HUES64 (cell line): ENCODE data around the gene CDH4.

Source experiments
- H3K27ac ChIP-seq: 2 replicates; pipeline ENCODE4 v1.7.0; 2013; ENCODE audit warnings: low read depth, low read length, inconsistent platforms
- H3K27me3 ChIP-seq: 2 replicates; pipeline ENCODE4 v1.6.1; 2013; ENCODE audit warnings: mild to moderate bottlenecking, low read length; ENCODE audit not compliant: insufficient read depth
- H3K36me3 ChIP-seq: 2 replicates; pipeline ENCODE4 v1.6.1; 2013; ENCODE audit warnings: mild to moderate bottlenecking, low read length; ENCODE audit not compliant: insufficient read depth
- H3K4me1 ChIP-seq: 2 replicates; pipeline ENCODE4 v1.6.1; 2013; ENCODE audit warnings: mild to moderate bottlenecking, low read length, moderate library complexity; ENCODE audit not compliant: insufficient read depth
- H3K4me3 ChIP-seq: 2 replicates; pipeline ENCODE4 v1.5.1; 2013; ENCODE audit warnings: mild to moderate bottlenecking, low read length, moderate library complexity
- H3K9ac ChIP-seq: 2 replicates; pipeline ENCODE4 v1.6.1; 2013; ENCODE audit warnings: mild to moderate bottlenecking, low read depth, low read length
- H3K9me3 ChIP-seq: 2 replicates; pipeline ENCODE4 v1.6.1; 2013; ENCODE audit warnings: low read depth, low read length; ENCODE audit not compliant: insufficient read depth
- whole genome bisulfite sequencing: fragments of 150-250, 120-280 bp; methylation state at CpG from one replicate; pipeline ENCODE4 v1.1.7; 2013; ENCODE audit warnings: missing lambda C conversion rate; 5-methylcytosine and 5-hydroxymethylcytosine counted together

The CDH4 gene

DNA sequence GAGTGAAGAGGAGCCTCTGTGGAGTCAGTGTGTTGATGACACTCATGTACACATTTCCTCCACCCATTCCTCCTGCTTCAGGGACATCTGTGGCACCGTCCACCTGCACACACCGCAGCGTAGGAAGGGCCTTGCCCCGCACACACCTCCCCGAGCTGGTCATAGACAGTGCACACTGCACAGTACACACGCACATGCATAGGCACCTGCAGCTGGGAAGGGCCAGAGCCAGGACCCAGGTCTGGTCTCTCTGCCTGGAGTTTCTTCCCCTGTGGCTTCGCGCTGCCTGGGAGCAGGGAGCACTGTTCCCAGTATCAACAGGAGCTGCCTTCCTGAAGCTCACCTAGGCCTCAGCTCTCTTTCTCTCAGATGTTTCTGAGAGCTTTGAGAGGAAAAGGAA lies 473.1 kb downstream of the CDH4 start:
- no peak overlapping the region for H3K27ac ChIP-seq
- H3K36me3 ChIP-seq = no peaks in the 10 kb centered on the region
- peaks cover 2% of the 10 kb centered on the region; the same call in 1 of the 2 replicates for H3K4me1 ChIP-seq
- no peaks in the 10 kb centered on the region for H3K9me3 ChIP-seq
- H3K4me3 ChIP-seq = no peak overlapping the region
- H3K27me3 ChIP-seq = no peaks in the 10 kb centered on the region
- H3K9ac ChIP-seq = no peak overlapping the region
- WGBS = 98% methylated on average over 8 of the region's 8 CpGs

DNA sequence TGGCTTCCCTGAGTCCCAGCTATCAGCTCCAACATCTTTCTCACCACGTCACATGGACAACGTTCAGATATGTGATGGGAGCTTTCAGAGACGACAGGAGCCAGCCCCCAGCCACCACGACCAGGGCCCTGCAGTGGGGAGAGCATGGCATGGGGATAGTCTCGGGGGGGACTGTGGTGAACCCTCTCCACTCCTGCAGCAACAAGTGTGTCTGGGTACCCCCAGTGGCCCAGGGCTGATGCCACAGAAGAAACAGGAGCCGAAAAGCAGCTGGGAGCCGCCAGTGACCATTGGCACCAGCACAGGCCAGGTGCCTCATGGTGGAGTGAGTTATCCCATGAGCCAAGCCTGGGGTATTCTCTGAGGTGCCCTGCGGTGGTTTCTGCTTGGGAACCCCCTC lies 473.9 kb downstream of the CDH4 start:
- Histone ChIP-seq H3K36me3 (no peaks in the 10 kb centered on the region), H3K4me3 (no peak overlapping the region), H3K27me3 (no peaks in the 10 kb centered on the region), H3K4me1 (no peaks in the 10 kb centered on the region), H3K9ac (no peak overlapping the region), H3K9me3 (no peaks in the 10 kb centered on the region), H3K27ac (no peak overlapping the region)
- WGBS = 91% methylated on average over 8 of the region's 8 CpGs

DNA sequence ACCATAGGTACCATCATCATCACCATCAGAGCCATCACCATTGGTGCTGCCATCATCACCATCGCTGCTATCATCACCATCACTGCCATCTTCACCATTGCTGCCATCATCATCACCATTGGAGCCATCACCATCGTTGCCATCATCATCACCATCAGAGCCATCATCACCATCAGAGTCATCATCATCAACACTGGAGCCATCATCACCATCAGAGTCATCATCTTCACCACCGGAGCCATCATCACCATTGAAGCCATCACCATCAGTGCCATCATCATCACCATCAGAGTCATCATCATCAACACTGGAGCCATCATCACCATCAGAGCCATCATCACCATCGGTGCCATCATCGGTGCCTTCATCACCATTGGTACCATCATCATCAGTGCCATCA lies 474.9 kb downstream of the CDH4 start:
- 94% methylated on average over 5 of the region's 5 CpGs for WGBS
- H3K27ac ChIP-seq = no peak overlapping the region
- no peak overlapping the region for H3K9ac ChIP-seq
- no peak overlapping the region for H3K4me3 ChIP-seq
- no peaks in the 10 kb centered on the region for H3K9me3 ChIP-seq
- H3K4me1 ChIP-seq = no peaks in the 10 kb centered on the region
- no peaks in the 10 kb centered on the region for H3K27me3 ChIP-seq
- no peaks in the 10 kb centered on the region for H3K36me3 ChIP-seq

DNA sequence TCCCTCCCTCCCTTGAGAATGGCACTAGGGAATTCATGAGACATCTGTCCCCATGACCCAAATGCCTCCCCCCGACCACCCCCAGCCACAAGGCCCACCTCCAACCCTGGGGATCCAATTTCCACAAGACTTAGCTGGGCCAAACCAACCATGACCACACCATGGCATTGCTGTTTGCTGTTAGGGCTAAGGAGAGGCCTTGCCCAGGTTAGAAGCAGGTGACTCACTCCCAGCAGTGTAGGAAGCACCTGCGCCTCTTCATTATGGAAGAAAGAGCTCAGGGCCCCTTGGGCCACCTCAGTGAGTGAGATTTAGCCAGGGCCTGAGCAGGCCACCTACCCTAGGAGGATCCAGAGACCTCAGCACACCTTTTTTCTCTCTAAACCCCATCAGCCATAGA lies 475.7 kb downstream of the CDH4 start:
- Histone ChIP-seq H3K9ac (no peak overlapping the region), H3K36me3 (no peaks in the 10 kb centered on the region), H3K27me3 (no peaks in the 10 kb centered on the region), H3K9me3 (no peaks in the 10 kb centered on the region), H3K4me1 (no peaks in the 10 kb centered on the region), H3K27ac (no peak overlapping the region), H3K4me3 (no peak overlapping the region)
- 91% methylated on average over 2 of the region's 2 CpGs for WGBS

DNA sequence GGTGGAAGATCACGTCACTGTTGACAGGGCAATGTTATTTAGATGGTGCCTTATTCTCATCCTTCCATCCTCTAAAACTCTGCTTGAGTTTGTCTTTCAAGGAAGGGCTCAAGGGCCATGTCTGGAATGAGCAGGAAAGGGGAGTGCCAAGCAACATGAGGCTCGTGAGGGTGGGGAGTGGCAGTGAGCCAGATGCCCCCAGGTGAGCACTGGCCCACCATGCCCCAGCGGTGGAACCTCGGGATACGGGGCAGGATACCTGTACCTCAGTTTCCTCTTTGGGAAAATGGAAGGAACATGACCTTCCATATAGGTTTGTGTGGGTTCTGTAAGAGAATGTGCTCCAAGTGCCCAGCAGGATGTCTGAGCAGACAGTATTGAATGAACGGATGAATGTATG lies 476.3 kb downstream of the CDH4 start:
- H3K4me3 ChIP-seq = no peak overlapping the region
- H3K36me3 ChIP-seq = no peaks in the 10 kb centered on the region
- H3K9ac ChIP-seq = no peak overlapping the region
- H3K4me1 ChIP-seq = no peaks in the 10 kb centered on the region
- no peaks in the 10 kb centered on the region for H3K9me3 ChIP-seq
- no peaks in the 10 kb centered on the region for H3K27me3 ChIP-seq
- 91% methylated on average over 6 of the region's 6 CpGs for WGBS
- no peak overlapping the region for H3K27ac ChIP-seq

DNA sequence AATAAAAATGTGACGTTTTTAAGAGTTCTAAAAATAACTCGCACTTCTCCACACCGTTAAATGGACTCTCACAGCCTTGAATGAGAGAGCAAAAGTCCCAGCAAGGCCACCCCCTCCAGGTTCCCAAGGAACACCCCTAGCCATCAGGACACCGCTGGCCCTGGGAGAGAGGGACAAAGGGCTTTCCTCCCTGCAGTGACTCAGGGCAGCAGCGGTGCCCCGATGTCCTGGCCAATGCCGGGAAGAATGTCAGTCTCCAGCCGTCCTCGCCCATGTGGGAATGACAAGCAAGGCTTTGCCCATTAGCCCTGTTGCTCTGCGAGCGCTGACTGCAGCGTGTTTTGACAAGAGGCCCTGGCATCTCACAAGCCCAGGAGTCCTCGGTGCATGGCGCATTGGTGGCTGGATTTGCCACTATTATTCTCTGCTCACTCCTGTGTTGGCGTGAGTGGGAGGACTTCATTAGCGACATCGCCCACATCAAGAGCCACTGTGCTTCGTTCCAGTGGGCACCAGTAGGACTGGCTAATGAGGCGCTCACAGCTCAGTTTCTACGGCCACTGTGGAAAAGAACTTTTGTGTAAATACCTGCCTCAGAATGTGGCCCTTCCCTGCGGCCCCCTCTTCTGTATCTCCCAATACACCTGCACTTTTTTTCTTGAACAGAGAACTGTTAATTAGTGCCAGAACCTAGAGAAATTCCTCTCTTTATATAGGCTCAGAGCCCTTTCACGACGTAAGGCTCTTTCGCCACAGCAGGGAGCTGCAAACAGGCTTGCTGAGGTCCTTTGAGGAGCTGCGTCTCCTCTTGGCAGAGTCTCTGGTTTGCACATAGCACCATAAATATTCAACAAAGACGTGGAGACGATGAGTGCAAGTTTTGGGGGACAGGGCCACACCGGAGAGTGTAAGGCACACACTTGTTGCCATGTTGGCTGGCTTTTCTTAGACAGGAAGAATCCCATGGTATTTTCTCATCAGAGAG lies 477.0 kb downstream of the CDH4 start:
- no peaks in the 10 kb centered on the region for H3K36me3 ChIP-seq
- H3K27me3 ChIP-seq = no peaks in the 10 kb centered on the region
- WGBS = 88% methylated on average over 28 of the region's 28 CpGs

DNA sequence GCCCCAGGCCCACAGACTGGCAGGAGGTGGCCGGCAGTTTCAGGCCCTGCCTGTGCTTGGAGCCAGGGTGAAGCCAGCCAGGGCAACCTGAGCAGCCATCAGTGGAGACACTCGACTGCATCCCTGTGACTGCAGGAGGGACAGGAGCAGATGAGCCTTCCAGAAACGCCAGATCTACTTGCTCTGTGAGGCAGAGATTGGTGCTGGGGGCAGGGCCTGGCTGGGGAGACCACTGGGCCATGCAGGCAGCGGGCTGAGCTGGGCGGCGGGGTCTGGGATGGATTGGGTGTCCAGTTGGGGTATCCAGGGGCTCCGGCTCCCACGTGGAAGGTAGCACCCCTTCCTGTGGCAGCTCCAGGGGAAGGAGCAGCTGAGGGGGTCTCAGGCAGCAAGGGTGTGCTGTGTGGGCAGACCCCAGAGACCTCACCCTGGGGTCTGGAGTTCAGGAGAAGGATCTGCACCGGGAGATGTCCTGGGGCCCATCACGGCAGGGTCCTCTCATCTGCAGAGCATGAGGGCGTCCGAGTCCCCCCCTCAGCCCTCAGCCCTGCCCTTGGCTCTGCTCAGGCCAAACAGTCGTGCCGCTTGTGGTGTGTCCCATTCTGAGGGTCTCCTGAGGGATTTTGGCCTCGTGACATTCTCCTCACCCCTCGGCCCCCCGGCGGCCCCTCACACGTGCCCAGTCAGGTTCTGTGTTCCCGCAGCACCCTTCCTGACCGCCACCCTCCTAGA lies 478.7 kb downstream of the CDH4 start:
- WGBS = 93% methylated on average over 21 of the region's 21 CpGs

More for the DNA sequence above, 477.0 kb downstream of the CDH4 start:
- Histone ChIP-seq H3K9ac (no peak overlapping the region), H3K4me1 (no peaks in the 10 kb centered on the region), H3K9me3 (no peaks in the 10 kb centered on the region), H3K4me3 (no peak overlapping the region), H3K27ac (no peak overlapping the region)

DNA sequence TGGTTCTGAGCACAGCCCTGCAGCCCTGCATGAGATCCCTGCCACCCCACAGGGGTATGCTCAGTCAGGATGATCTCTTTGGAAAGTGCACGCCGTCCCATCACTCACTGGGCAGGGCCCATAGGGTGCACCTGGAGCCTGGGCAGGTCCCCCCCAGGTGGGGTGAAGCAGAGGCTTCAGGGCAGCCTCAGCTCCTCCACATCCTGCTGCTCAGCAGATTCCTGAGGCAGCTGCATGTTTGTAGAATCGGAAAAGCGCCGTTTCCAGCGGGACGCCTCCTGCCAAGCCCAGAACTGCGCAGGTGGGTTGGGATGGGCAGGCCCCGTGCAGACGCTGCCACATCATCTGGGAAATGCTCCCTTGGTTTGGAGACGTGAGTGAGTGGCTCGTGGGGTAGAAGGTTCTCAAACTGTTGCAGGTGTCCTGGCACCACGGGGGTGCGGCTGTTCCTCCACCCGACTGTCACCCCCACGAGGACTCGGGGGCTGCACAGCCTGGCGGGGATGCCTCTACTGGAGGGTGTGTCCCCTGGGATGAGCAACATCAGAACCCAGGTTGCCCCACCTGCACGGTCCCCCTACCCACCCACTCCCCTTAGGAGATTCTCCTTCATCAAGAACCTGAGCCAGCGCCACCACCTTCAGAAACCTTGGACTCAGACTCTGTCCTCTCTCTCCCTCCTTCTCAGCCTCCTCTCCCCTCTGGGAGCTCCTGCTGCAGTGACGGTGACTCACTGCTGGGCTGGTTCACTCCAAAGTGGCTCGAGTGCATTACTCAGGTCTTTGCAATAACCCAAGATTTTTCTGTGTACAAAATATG lies 479.5 kb downstream of the CDH4 start:
- no peaks in the 10 kb centered on the region for H3K9me3 ChIP-seq
- no peak overlapping the region for H3K4me3 ChIP-seq
- H3K9ac ChIP-seq = no peak overlapping the region
- no peaks in the 10 kb centered on the region for H3K4me1 ChIP-seq
- WGBS = 92% methylated on average over 22 of the region's 22 CpGs
- no peaks in the 10 kb centered on the region for H3K36me3 ChIP-seq
- H3K27me3 ChIP-seq = no peaks in the 10 kb centered on the region
- no peak overlapping the region for H3K27ac ChIP-seq

More for the DNA sequence above, 478.7 kb downstream of the CDH4 start:
- Histone ChIP-seq H3K27ac (no peak overlapping the region), H3K4me1 (no peaks in the 10 kb centered on the region), H3K27me3 (no peaks in the 10 kb centered on the region), H3K36me3 (no peaks in the 10 kb centered on the region), H3K9ac (no peak overlapping the region), H3K9me3 (no peaks in the 10 kb centered on the region), H3K4me3 (no peak overlapping the region)

DNA sequence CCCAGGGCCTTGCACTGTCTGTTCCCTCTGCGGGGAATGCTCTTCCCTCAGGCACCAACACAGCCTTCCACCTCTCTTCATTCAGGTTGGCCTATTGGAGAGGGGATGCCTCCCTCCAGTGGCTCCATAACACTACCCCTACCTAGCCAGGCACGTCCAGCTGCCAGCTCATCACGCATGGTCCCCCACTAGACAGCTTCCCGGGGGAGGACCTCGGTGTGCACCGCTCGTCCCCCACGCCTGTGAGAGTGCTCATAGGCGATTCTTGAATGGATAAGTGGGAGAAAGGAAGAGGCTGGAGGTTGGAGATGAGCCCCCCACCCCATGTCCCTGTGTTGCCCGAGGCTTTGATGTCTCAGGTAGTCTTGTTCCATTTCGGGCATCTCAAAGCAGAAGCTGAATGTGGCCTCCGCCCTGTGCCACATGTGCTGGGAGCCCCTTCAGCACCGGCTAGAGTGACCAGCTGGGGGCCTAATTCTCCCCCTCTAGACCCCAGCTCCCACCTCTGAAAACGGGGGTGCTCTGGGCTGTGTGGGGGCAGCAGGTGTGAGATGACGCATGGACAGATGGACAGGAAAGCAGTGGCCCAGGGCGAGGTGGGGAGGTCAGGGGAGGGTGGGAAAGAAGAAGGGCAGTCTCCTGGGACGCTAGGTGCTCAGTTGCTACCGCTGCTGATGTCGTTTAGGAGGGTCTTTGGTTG lies 480.6 kb downstream of the CDH4 start:
- no peaks in the 10 kb centered on the region for H3K27me3 ChIP-seq
- no peaks in the 10 kb centered on the region for H3K36me3 ChIP-seq
- H3K9ac ChIP-seq = no peak overlapping the region
- WGBS = 92% methylated on average over 19 of the region's 19 CpGs
- H3K4me1 ChIP-seq = no peaks in the 10 kb centered on the region
- H3K9me3 ChIP-seq = no peaks in the 10 kb centered on the region
- no peak overlapping the region for H3K27ac ChIP-seq
- H3K4me3 ChIP-seq = no peak overlapping the region

DNA sequence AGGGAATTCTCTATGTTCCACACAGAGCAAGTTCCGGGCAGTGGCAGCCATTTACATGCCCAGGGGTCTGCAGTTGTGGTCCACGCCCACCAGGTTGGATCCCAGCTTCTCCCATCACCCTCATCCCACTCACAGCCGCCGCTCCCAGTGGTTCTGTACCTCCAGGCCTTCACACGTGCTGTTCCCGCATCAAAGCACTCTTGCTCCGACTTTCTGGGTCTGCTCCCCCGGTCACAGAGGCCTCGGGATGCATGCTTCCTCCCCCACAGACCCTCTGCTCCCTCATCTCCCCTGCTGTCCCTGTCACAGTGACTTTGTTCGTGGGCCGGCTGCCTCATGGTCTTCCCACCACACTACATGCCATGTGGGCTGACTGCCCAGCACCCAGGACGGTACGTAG lies 481.2 kb downstream of the CDH4 start:
- Histone ChIP-seq H3K4me3 (no peak overlapping the region), H3K4me1 (no peaks in the 10 kb centered on the region), H3K27me3 (no peaks in the 10 kb centered on the region), H3K36me3 (no peaks in the 10 kb centered on the region), H3K9ac (no peak overlapping the region), H3K27ac (no peak overlapping the region), H3K9me3 (no peaks in the 10 kb centered on the region)
- WGBS = 91% methylated on average over 13 of the region's 13 CpGs
